ENCODE measurements around the gene FUBP1. TPM values are rescaled to one million over a fixed set of nuclear protein-coding genes. Genes with fewer than 3 reads are reported as not detected.

The FUBP1 gene
- total RNA-seq, 1 experiment from 2014 or later: 125 TPM

DNA sequence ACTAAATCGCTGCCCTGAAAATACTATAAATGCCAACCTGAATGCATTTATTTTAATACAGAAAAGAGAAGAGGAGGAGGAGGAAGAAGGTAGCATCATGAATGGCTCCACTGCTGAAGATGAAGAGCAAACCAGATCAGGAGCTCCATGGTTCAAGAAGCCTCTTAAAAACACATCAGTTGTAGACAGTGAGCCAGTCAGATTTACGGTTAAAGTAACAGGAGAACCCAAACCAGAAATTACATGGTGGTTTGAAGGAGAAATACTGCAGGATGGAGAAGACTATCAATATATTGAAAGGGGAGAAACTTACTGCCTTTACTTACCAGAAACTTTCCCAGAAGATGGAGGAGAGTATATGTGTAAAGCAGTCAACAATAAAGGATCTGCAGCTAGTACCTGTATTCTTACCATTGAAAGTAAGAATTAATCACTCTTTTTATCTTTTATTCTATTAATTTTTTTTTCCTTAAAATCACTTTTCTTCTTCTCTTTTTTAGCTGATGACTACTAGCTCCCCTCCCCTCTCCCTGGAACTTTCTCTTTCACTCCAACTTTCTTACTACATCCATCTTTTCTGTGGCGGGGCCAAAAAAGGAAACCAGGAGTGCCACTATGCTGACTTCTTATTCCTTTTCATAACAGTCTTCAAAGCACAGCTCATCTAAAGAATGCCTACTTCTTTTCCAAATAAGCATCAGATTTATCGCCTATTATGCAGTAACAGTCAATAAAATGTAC is 36.3 kb downstream of the FUBP1 start:
- Histone ChIP-seq H3K79me2 (ENCODE audit: insufficient read depth, low read length) (peaks cover 23% of the 10 kb centered on the region; the same call in 1 of the 2 replicates), H3K27ac (ENCODE audit: low read depth, low read length) (no peak overlapping the region), H3K9ac (ENCODE audit: low read length) (no peak overlapping the region), H3K4me2 (ENCODE audit: low read length) (no peak overlapping the region), H3K27me3 (ENCODE audit: insufficient read depth, low read length) (no peaks in the 10 kb centered on the region), H3K9me2 (ENCODE audit: insufficient read depth) (no peaks in the 10 kb centered on the region), H3K36me3 (ENCODE audit: control insufficient read depth in 1 of 2, insufficient read depth in 2 of 2, low read length in 2 of 2) (peaks cover 31 to 39% of the 10 kb centered on the region in 2 experiments), H4K20me1 (ENCODE audit: insufficient read depth) (peaks cover 12% of the 10 kb centered on the region; the same call in 1 of the 2 replicates), H2AFZ (ENCODE audit: low read depth, low read length, poor library complexity, severe bottlenecking) (no peak overlapping the region), H3K9me3 (ENCODE audit: control insufficient read depth in 1 of 2, insufficient read depth in 1 of 2, low read depth in 1 of 2, low read length in 2 of 2) (no peaks in the 10 kb centered on the region), H3K4me1 (ENCODE audit: control insufficient read depth in 1 of 2, insufficient read depth in 2 of 2, low read length in 2 of 2) (no peaks in the 10 kb centered on the region), H3K4me3 (replicated peaks in 1 of 2; ENCODE audit: low read depth in 1 of 2, low read length in 2 of 2) (no peak overlapping the region)
- intact Hi-C loops (cut with micrococcal nuclease): no loop called here
- TF ChIP-seq SRF (IDR thresholded peaks at IDR 0.05; ENCODE audit: low read depth) (no peak), EZH2 (IDR thresholded peaks at IDR 0.05) (no peak), ZFX (IDR thresholded peaks at IDR 0.05) (no peak), EZH2phosphoT487 (IDR thresholded peaks at IDR 0.05; ENCODE audit: borderline replicate concordance) (no peak), TCF7L2 (IDR thresholded peaks at IDR 0.05; ENCODE audit: borderline replicate concordance, extremely low read depth, insufficient read depth, insufficient read length) (no peak), SIN3A (IDR thresholded peaks at IDR 0.05; ENCODE audit: low read depth) (no peak), SP1 (IDR thresholded peaks at IDR 0.05; ENCODE audit: low read depth) (no peak), ELF1 (IDR thresholded peaks at IDR 0.05; ENCODE audit: borderline replicate concordance, low read depth) (no peak), RAD21 (IDR thresholded peaks at IDR 0.05; ENCODE audit: low read depth) (no peak)
- TF ChIP-seq, protein P1, sequence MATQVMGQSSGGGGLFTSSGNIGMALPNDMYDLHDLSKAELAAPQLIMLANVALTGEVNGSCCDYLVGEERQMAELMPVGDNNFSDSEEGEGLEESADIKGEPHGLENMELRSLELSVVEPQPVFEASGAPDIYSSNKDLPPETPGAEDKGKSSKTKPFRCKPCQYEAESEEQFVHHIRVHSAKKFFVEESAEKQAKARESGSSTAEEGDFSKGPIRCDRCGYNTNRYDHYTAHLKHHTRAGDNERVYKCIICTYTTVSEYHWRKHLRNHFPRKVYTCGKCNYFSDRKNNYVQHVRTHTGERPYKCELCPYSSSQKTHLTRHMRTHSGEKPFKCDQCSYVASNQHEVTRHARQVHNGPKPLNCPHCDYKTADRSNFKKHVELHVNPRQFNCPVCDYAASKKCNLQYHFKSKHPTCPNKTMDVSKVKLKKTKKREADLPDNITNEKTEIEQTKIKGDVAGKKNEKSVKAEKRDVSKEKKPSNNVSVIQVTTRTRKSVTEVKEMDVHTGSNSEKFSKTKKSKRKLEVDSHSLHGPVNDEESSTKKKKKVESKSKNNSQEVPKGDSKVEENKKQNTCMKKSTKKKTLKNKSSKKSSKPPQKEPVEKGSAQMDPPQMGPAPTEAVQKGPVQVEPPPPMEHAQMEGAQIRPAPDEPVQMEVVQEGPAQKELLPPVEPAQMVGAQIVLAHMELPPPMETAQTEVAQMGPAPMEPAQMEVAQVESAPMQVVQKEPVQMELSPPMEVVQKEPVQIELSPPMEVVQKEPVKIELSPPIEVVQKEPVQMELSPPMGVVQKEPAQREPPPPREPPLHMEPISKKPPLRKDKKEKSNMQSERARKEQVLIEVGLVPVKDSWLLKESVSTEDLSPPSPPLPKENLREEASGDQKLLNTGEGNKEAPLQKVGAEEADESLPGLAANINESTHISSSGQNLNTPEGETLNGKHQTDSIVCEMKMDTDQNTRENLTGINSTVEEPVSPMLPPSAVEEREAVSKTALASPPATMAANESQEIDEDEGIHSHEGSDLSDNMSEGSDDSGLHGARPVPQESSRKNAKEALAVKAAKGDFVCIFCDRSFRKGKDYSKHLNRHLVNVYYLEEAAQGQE (IDR thresholded peaks at IDR 0.05; ENCODE audit: low read depth): no peak
- BruUV-seq (replicated peaks): no TSS peak
- POLR2A ChIA-PET: no interaction called here
- DNase-seq (ENCODE audit: low read depth, low spot score): no peak
- RAD21 ChIA-PET (ENCODE audit: low non-redundant PET in 1 of 2, low total read pairs in 2 of 2, uncharacterized antibody in 2 of 2, unreplicated experiment in 2 of 2): no interaction called here
- CTCF ChIA-PET: interaction anchor here (0.6 kb wide), 1 partner anchor 172 kb away, joined by 3 read pairs; no protein-coding TSS in a partner anchor
- ATAC-seq: no peak
